NCI-H2029 (cell line): ENCODE measurements around the gene DIP2B.

Experiments
- DNase-seq: peaks from one replicate; lab custom pipeline; 2025; lab: John Stamatoyannopoulos, UW

Gene DIP2B

DNA sequence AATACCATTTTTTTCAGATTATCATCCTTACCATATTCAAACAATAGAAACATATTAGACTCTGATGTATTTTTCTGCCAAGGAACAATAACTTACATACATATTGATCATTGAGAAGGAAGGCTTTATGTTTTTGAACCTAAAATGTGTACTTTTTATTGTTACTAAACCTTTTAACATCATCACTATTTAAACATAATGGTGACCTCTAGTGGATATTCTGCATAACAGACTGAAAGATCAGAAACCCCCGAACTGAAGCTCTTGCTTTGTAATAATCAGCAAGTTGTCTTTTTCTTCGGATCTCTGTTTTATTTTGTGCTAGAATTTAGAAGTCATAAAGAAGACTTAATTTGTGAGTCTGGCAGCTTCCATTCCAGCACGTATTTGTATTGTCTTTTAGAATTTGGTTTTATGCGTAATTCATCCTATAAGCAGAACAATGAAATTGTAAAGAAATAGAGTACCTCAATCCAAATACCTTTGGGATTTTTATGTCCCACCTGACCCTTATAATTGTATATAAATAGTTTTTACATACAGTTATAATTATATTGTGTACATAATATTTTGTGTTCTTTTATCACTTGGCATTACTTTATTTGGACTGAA, 133.2 kb downstream of the DIP2B start:
- peak; percentile 33 for DNase-seq

- no peak for DNase-seq
These were observed 133.7 kb downstream of the DIP2B start for GRCh38 chr12:50638482-50638880.

GRCh38 chr12:50639721-50640120, 134.9 kb downstream of the DIP2B start:
- peak; percentile 31 for DNase-seq

DNA sequence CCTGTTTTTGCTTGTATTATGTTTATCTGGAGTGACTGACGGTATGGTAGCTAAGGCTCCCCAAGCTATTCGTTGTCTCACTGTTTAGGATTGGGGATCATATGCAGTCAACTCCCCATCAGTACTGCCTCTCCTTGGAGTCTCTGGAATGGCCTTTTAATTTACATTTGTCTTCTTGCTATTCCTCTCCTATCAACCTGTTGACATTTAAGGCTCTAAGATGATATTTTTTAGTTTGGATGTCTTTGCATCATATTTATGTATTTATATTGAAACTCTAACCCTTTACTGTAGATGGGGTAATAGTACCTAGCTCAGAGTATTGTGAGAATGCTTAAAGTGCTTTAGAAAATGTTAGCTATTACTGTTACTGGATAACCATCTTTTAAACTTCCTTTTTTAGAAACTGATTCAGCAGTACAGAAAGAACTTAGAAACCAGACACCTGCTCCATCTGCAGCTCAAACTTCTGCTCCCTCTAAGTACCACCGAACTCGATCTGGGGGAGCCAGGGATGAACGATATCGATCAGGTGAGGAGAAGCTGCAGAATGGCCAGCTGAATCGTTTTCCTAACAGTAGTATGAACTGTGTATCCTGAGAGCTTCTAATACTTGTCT, 135.6 kb downstream of the DIP2B start:
- no peak for DNase-seq

- DNase-seq = no peak
These were observed 136.8 kb downstream of the DIP2B start for GRCh38 chr12:50641566-50641965.

- DNase-seq = no peak
These were observed 137.3 kb downstream of the DIP2B start for GRCh38 chr12:50642035-50642451.

DNA sequence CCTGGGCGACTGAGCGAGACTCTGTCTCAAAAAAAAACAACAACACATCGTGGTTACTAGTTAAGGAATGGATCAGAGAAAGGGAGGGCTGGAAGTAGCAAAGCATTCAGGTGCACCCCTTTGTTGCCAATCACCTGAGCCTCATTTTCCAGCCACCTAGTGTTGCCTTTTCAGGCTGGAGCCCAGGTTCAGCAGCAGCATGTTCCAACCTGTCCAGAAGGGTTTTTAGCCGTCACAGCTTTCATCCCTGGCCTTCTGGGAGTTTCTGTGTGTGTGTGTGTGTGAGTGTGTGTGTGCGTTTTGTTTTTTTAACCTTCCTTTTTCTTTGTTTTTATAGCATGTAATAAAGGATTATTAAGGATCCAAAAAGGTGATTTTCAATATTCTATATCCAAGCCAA, 138.0 kb downstream of the DIP2B start:
- DNase-seq = no peak

DNA sequence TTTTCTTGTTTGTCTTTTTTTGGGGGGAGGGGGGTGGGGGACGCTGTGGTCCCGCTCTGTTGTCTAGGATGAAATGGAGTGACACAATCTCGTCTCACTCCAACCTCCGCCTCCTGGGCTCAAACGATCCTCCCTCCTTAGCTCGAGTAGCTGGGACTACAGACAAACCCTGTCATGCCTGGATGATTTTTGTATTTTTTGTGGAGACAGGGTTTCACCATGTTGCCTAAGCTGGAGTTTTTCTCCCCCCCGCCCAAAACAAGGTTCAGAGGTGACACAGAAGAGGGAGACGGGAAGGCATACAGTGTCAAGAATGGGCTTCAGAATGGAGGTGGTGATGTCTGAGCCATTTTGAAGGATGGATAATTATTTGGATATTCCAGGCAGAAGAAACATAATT, 142.2 kb downstream of the DIP2B start:
- peak; percentile 63 for DNase-seq

- no peak for DNase-seq
These were observed 142.7 kb downstream of the DIP2B start for GRCh38 chr12:50647479-50647878.

- DNase-seq = peak; percentile 48
These were observed 145.5 kb downstream of the DIP2B start for GRCh38 chr12:50650285-50650684.

DNA sequence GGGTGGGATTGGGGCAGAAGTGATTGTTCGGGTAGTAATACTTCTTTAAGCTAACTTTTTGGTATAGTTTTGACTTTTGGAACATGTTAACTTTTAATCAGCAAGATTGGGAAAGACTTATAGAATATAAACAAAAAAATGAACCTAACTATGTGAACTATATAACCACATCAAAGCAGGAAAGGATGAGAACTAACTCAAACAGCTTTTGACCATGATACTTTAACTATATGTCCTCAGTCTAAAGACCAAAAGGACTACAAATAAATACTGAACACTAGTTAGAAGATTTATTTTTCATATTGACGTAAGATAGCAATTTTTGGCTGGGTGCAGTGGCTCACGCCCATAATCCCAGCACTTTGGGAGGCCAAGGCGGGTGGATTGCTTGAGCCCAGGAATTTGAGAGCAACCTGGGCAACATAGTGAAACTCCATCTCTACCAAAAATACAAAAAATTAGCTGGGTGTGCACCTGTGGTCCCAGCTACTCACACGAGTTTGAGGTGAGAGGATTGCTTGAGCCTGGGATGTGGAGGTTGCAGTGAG, 150.7 kb downstream of the DIP2B start:
- no peak for DNase-seq

DNA sequence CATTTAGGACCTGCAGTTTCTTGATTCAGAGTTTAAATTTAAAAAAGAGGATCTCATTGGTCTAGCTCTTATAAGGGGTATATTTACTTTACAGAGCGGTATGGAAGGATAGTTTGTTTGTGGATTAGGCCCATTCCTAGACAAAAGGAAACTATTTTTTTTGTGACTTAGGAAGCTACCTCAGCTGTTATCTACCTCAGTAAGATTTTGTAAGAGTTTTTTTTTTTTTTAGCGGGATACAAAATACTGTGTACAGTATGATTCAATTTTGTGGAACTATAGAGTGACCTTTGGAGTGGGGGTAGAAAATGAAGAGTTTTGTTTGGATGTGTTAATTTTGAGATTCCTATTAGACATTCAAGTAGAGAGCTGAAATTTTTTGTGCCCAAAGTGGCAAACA, 154.5 kb downstream of the DIP2B start:
- no peak for DNase-seq

DNA sequence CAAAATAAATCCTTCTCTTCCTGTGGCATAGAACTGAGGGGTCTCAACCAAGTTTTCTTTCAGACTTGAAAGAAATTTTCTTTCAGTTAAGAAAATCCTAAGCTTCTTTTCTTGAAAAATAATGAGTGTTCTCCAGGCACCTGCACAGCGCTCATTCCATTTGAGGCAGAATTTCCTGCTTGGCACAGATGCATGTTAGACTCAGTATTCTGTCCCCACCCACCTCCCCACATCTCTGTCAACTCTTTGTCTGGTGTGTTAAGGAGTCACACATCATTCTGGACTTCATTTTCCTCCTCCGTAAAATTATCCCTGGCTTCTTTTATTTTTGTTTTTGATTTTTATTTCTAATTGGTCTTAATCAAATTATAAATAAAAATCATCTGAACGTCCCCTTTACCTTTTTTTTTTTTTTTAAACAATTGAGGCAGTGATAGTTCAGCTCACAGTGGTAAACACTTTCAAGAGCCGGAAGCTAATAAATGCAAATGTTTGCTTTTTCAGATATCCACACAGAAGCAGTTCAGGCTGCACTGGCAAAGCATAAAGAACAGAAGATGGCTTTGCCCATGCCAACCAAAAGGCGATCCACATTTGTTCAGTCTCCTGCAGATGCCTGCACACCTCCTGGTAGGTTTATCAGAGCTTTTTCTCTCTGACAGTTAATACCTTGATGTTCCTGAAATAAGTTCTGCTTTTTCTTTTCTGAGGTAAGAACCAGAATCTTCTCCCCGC, 155.1 kb downstream of the DIP2B start:
- DNase-seq = peak; percentile 84

DNA sequence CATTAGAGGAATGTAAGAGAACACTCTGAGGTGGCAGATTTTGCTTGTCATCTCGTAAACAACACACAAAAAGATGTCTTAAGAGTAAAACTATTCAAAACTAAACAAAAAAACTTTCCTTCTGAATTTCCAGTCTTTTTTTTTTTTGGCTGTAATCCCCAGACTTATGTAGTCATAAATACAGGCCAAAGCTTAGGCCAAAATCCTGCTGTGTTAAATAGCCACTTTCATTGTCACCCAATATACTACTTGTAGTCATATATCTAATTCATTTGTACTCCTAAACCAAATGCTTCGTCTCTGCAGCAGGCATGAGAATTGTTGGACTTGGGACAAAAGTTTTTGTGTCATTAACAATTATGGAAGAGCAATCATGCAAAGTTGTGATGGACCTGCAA, 155.6 kb downstream of the DIP2B start:
- DNase-seq = no peak

DNA sequence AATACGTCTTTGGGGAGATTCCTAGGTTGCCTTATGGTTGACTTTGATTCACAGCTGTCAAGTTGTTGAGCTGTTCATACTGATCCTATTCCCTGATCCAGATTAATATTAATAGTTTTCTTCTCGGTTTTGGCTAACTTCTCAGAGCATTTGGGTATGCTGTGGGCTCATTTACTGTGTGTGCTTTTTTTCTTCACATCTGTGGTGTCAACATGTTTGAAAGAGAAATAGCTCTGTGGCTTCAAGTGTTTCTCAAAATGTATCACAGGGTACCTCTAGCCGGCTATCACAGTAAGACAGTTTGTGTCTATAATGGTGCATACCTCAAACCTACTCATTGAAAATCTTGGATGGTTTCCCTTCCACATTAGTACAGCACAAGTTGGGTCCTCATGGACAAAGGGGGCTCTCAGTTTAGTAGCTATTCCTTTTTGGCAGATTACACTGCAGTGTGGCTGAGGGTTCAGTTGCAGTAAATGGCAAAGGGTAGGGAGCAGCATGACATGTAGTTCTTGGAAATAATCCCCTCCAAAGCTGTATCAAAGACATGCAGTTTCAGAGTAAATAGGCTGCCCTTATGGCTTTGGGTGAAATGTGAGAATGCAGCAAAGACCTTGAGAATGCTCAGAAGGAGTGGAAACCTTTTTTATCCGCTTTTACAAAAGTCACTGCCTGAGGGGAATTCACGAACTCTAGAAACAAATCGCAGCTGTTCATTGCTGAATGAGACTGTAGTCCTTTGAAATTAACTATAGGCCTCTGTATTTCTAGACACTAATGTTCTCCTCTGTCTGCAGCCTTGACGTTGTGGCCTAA, 156.7 kb downstream of the DIP2B start:
- no peak for DNase-seq

DNA sequence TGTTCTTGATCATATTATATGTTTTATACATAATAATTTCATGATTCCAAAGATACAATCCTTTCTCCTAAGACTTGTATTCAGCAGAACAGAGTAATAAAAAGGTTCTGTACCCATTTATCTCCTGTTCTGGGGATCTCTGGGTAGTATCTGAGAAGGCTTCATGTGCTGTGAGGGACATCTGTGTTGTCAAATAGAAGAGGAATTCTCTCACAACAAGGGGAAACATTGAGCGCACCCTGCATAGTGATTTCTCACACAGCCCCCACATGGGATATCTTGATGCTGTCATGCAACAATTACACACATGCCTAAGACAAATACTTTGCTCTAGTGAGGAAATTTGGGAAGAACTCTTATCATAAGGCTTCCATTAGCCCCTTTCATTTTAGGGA, 157.3 kb downstream of the DIP2B start:
- DNase-seq = no peak

- DNase-seq = no peak
These were observed 160.4 kb downstream of the DIP2B start for GRCh38 chr12:50665170-50665569.

GRCh38 chr12:50665609-50666008, 160.8 kb downstream of the DIP2B start:
- no peak for DNase-seq

GRCh38 chr12:50666023-50666422, 161.2 kb downstream of the DIP2B start:
- no peak for DNase-seq

GRCh38 chr12:50672158-50672557, 167.4 kb downstream of the DIP2B start:
- DNase-seq = no peak

DNA sequence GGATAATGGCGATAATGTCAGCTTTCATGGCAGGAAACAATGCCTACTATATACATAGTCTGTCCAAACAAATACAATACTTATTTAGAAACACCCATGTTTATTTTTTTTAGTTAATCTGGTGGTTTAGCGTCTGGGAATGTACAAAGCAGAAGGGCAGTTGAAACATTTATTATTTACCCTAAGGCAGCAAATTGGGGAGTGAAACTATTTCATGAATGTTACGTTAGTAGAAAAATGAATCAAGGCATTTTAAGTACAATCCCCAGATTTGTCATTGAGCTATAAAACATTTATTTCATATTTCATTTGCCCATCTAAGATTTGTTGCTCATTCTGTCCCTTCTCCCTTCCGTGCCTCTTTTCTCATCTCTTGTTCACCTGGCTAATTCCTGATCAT, 172.0 kb downstream of the DIP2B start:
- no peak for DNase-seq

- no peak for DNase-seq
These were observed 173.1 kb downstream of the DIP2B start for GRCh38 chr12:50677858-50678257.
